GM23338 (cell line): Measurements from ENCODE around the gene SH3GL3. TPM values are rescaled to one million over a fixed set of nuclear protein-coding genes. Genes with fewer than 3 reads are reported as not detected.

Source experiments
- ATAC-seq: fragments of 200-7000 bp; cut with Tn5 transposase; 3 replicates; pipeline ENCODE4 v1.9.1; 2020
- DNase-seq: peaks from one replicate; pipeline ENCODE4 v3.0.0-alpha.2; 2015; ENCODE audit warnings: low spot score
- H2AFZ ChIP-seq: fragments of 200-600 bp; sonication (generic); 2 replicates; pipeline ENCODE4 v1.8.0; 2016; ENCODE audit warnings: antibody characterized with exemption, mild to moderate bottlenecking, moderate library complexity
- H3F3A ChIP-seq: fragments of 200-600 bp; sonication (generic); replicated peaks from 2 replicates; pipeline ENCODE4 v1.8.0; 2017; ENCODE audit warnings: antibody characterized with exemption, mixed run types, low read depth
- H3K27ac ChIP-seq: fragments of 200-600 bp; sonication (generic); 2 replicates; pipeline ENCODE4 v1.6.1; 2016; ENCODE audit warnings: low read depth
- H3K27me3 ChIP-seq: fragments of 200-600 bp; sonication (generic); 2 replicates; pipeline ENCODE4 v1.8.0; 2016; ENCODE audit warnings: mild to moderate bottlenecking, mixed run types, moderate library complexity; ENCODE audit not compliant: insufficient read depth
- H3K36me3 ChIP-seq: fragments of 200-600 bp; sonication (generic); 2 replicates; pipeline ENCODE4 v1.8.0; 2016; ENCODE audit warnings: mild to moderate bottlenecking; ENCODE audit not compliant: insufficient read depth
- H3K4me1 ChIP-seq: fragments of 200-600 bp; sonication (generic); 2 replicates; pipeline ENCODE4 v1.8.0; 2016; ENCODE audit warnings: mild to moderate bottlenecking, moderate library complexity; ENCODE audit not compliant: insufficient read depth
- H3K4me2 ChIP-seq: fragments of 200-600 bp; sonication (generic); 2 replicates; pipeline ENCODE4 v1.7.1; 2017; ENCODE audit warnings: mixed run types
- H3K4me3 ChIP-seq: fragments of 200-600 bp; sonication (generic); 2 replicates; pipeline ENCODE4 v1.6.1; 2016; ENCODE audit warnings: mixed run types
- H3K79me2 ChIP-seq: fragments of 200-600 bp; sonication (generic); replicated peaks from 2 replicates; pipeline ENCODE4 v1.8.0; 2017; ENCODE audit warnings: mild to moderate bottlenecking; ENCODE audit not compliant: insufficient read depth
- H3K9me2 ChIP-seq: fragments of 200-600 bp; sonication (generic); 2 replicates; pipeline ENCODE4 v1.8.0; 2017; ENCODE audit not compliant: insufficient read depth
- H4K20me1 ChIP-seq: fragments of 200-600 bp; sonication (generic); replicated peaks from 2 replicates; pipeline ENCODE4 v1.8.0; 2017; ENCODE audit warnings: mild to moderate bottlenecking; ENCODE audit not compliant: insufficient read depth
- H3K27ac Mint-ChIP-seq: 2 replicates; pipeline ENCODE4 v1.8.0; 2020; ENCODE audit warnings: inconsistent platforms, mild to moderate bottlenecking, moderate library complexity, mixed read lengths
- H3K27me3 Mint-ChIP-seq: 3 replicates; pipeline ENCODE4 v1.8.0; 2022; ENCODE audit warnings: low read depth, mild to moderate bottlenecking, moderate library complexity, mixed read lengths, inconsistent platforms; ENCODE audit not compliant: insufficient read depth, poor library complexity
- H3K36me3 Mint-ChIP-seq: 3 replicates; pipeline ENCODE4 v1.8.0; 2021; ENCODE audit warnings: low read depth, mild to moderate bottlenecking, inconsistent platforms, moderate library complexity, mixed read lengths
- H3K4me1 Mint-ChIP-seq: 3 replicates; pipeline ENCODE4 v1.8.0; 2020; ENCODE audit warnings: mild to moderate bottlenecking, inconsistent platforms, mixed read lengths
- H3K4me3 Mint-ChIP-seq: 3 replicates; pipeline ENCODE4 v1.8.0; 2021; ENCODE audit warnings: moderate library complexity, mild to moderate bottlenecking, inconsistent platforms, mixed read lengths
- H3K9me3 Mint-ChIP-seq: 3 replicates; pipeline ENCODE4 v1.8.0; 2020; ENCODE audit warnings: moderate library complexity, mild to moderate bottlenecking, inconsistent platforms, mixed read lengths
- CREB1 ChIP-seq: fragments of 250-450 bp; sonication (Bioruptor Pico); IDR thresholded peaks from 2 replicates; pipeline ENCODE4 v1.5.0; 2020; ENCODE audit warnings: low read depth, mild to moderate bottlenecking, moderate library complexity
- CTCF ChIP-seq, 2 experiments: fragments of 200-600 bp in 1 of 2; sonication (generic) in 1 of 2; conservative IDR thresholded peaks; 2 replicates each; pipeline versions ENCODE4 v1.5.1 to v1.6.1; 2016 to 2017; ENCODE audit warnings: antibody characterized with exemption in 2 of 2, low read depth in 2 of 2, mild to moderate bottlenecking in 2 of 2, moderate library complexity in 1 of 2
- JUNB ChIP-seq: IDR thresholded peaks from one replicate; pipeline ENCODE4 v1.6.1; 2016; ENCODE audit warnings: antibody characterized with exemption; ENCODE audit not compliant: unreplicated experiment
- NANOG ChIP-seq: IDR thresholded peaks from 2 replicates; pipeline ENCODE4 v1.6.1; 2016; ENCODE audit warnings: antibody characterized with exemption, borderline replicate concordance
- POLR2AphosphoS5 ChIP-seq: IDR thresholded peaks from 2 replicates; pipeline ENCODE4 v1.6.1; 2016; ENCODE audit warnings: antibody characterized with exemption, low read depth
- REST ChIP-seq: IDR thresholded peaks from one replicate; pipeline ENCODE4 v1.6.1; 2018; ENCODE audit warnings: antibody characterized with exemption; ENCODE audit not compliant: unreplicated experiment
- STAT1 ChIP-seq: IDR thresholded peaks from one replicate; pipeline ENCODE4 v1.6.1; 2016; ENCODE audit warnings: antibody characterized with exemption; ENCODE audit not compliant: unreplicated experiment
- polyA plus RNA-seq: library from polyadenylated mRNA; unstranded; fragments of >200 nt; fragmentation: Nextera tagmentation; extraction: Ambion mirVana; gene quantifications from 2 replicates; pipeline ENCODE4 v1.2.1, GENCODE V29; 2016
- total RNA-seq: library from RNA; depleted of rRNA; stranded (reverse); fragments of >200 nt; shearing (Covaris generic); gene quantifications from 2 replicates; pipeline ENCODE4 v1.2.3, GENCODE V29; 2014

Gene SH3GL3
- total and polyA plus RNA-seq, 2 experiments from 2014 or later = 15.9 to 21.1 TPM

- H3F3A ChIP-seq = no peaks in the 10 kb centered on the region
- no peak for TF ChIP-seq REST
- no peak for TF ChIP-seq NANOG
- no peak for TF ChIP-seq POLR2AphosphoS5
- TF ChIP-seq CTCF (conservative IDR thresholded peaks at IDR 0.05; ENCODE audit: low read depth in 2 of 2) = no peak
- no peak for TF ChIP-seq STAT1
- TF ChIP-seq CREB1 (CRISPR knock-in tag) = no peak
- no peaks in the 10 kb centered on the region for H3K4me1 ChIP-seq
- DNase-seq = no peak
- Mint-ChIP-seq H3K36me3 (no peaks in the 10 kb centered on the region), H3K4me1 (peaks cover 5% of the 10 kb centered on the region), H3K4me3 (no peak overlapping the region), H3K27ac (no peak overlapping the region), H3K27me3 (peaks cover 4% of the 10 kb centered on the region), H3K9me3 (no peaks in the 10 kb centered on the region)
- H3K4me2 ChIP-seq = no peak overlapping the region
- no peaks in the 10 kb centered on the region for H3K27me3 ChIP-seq
- H3K27ac ChIP-seq = no peak overlapping the region
- H3K4me3 ChIP-seq = no peak overlapping the region
- H3K79me2 ChIP-seq = no peaks in the 10 kb centered on the region
- H3K36me3 ChIP-seq = no peaks in the 10 kb centered on the region
- H3K9me2 ChIP-seq = peaks cover 11% of the 10 kb centered on the region; the same call in 1 of the 2 replicates
- H2AFZ ChIP-seq = no peak overlapping the region
- no peak for ATAC-seq
- H4K20me1 ChIP-seq = no peaks in the 10 kb centered on the region
Measured at GRCh38 chr15:83582381-83582780, 135.2 kb downstream of the SH3GL3 start.

- H3K27ac Mint-ChIP-seq = 0 out of 2 replicates have a peak overlapping the region, but pooled peaks have one; percentile 13
- Histone ChIP-seq H3K4me1 (no peaks in the 10 kb centered on the region), H3K36me3 (no peaks in the 10 kb centered on the region), H3K9me2 (0 out of 2 replicates have a peak, but pooled peaks cover 16% of the 10 kb centered on the region), H3K27me3 (no peaks in the 10 kb centered on the region), H3K27ac (no peak overlapping the region), H4K20me1 (no peaks in the 10 kb centered on the region), H3K4me2 (no peak overlapping the region), H2AFZ (no peak overlapping the region), H3K4me3 (no peak overlapping the region), H3F3A (no peaks in the 10 kb centered on the region), H3K79me2 (no peaks in the 10 kb centered on the region)
- ATAC-seq (no peak), DNase-seq (no peak)
- H3K36me3 Mint-ChIP-seq = no peaks in the 10 kb centered on the region
- peaks cover 5% of the 10 kb centered on the region for H3K4me1 Mint-ChIP-seq
- no peaks in the 10 kb centered on the region for H3K9me3 Mint-ChIP-seq
- H3K27me3 Mint-ChIP-seq = peaks cover 2% of the 10 kb centered on the region
- no peak overlapping the region for H3K4me3 Mint-ChIP-seq
- TF ChIP-seq JUNB = no peak
- no peak for TF ChIP-seq CTCF (conservative IDR thresholded peaks at IDR 0.05; ENCODE audit: low read depth in 2 of 2)
Measured at GRCh38 chr15:83585601-83586335, 138.6 kb downstream of the SH3GL3 start.
